NOMO-1 treated with DMSO at 0.1 percent for 48 hours (cell line): ENCODE results near the gene ZNF587.
"Not testable (repeated sequence)": the region's sequence is repeated elsewhere in the genome, so short reads cannot be mapped to it uniquely, and the experiment has no call there.

ENCODE experiments used
- DNase-seq: peaks from one replicate; lab custom pipeline; 2025; ENCODE audit not compliant: unreplicated experiment; lab: John Stamatoyannopoulos, UW

ZNF587 gene

DNA sequence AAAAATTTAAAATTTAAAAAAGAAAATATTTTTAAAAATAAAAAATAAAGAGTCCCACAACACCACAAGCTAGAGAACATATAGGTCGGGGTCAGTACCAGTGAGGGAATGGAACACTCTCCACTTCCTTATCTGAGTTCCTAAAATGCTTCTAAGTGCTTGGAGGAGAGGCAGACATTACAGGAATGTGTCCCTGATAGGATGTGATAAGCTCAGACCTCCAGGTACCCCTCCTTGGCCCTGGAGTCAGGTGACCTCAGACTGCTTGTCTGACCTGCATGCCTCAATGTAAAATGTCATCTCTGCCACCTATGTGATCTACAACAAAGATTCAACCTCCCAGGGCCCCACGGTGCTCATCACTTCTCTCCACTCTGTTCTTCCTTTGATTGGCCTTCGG, 36.4 kb downstream of the ZNF587 start:
- DNase-seq, result no peak

DNA sequence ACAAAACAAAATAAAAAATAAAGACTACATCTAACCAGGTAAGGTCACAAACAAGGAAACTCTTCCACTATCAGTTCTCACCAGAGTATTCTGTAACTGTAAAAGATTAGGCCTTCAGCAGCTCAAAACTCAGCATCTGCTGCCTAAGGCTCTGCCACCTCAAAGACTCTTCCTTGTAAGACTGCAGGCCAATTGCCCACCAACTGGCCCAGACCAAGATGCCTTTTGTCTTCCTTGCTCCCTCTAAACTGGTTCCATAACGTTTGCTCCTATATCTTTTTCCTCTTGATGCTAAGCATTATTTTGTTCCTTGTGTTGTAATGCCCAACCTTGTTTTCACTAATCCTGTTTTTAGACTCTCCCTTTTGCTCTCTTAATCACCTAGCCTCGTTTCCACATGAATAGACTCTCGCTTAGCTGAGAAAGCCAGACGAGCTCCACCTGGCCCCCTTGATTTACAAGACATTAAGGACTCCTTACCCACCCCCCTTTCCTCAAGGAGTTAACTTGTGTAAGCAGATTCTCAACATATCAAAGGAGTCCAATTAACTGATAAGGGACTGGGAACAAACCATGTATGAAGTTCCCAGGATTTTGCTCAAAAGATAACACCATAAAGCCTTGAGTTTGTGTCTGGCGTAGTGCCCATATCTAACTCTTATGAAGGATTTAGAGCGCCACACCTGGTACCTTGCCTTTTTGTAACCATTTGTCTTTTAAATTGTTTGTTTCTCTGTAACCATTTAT, 37.7 kb downstream of the ZNF587 start:
- DNase-seq, result no peak

DNA sequence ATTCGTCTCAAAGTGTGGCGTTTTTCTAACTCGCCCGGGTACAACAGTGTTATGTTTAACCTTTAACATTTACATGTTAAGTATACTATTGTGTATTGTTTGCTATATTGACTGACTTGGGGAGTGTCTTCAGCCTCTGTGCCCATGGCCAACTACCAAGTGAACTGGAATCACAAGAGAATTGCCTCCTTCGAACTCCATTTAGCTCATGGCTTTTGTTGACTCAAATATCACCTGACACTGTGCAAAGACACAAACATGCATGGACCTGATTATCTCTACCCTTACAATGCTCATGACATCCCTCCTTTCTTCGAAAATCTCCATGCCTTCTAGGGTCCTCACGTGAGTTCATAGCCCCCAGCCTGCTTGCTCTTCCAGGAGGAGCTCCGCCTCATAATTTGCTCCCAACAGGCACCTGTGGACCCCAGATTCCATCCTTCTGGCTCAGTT, 38.5 kb downstream of the ZNF587 start:
- no peak for DNase-seq

DNA sequence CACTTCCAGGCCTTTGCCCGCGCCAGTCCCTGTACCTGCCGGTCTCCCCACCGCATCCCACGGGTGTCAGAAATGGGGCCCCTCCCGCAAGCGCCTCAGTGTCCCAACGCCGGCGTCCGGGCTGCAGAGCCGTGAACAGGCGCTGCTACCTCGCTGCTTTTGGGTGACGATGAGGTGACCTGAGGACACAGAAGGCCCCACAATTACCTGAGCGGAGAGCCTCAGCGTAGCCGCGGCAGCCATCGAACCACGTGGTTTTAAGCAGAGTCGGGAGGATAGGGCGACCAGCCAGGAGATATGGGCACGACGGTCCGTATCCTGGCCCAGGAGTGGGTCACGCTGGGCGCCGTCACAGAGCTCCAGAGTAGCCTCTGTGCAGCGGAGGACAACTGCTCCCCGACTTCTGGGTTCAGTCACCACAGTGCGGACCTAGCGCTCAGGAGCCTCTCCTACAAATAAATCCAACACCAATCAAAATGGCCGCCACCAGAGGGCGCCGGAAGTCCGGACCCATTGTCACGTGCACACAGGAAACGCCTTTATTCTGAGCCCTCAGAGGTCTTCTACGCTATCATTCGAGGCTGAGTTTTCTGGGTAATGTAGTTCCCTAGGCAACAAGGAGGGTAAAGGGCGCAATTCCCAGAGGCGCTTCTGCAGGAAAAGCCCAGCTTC, 39.0 kb downstream of the ZNF587 start, which contains the start of gene ZNF814:
TSS of gene ZNF814 (minus strand) at position 478 of the 672 bp plus-strand sequence. CDS start at position 243, 235 bp downstream.
- no peak for DNase-seq

DNA sequence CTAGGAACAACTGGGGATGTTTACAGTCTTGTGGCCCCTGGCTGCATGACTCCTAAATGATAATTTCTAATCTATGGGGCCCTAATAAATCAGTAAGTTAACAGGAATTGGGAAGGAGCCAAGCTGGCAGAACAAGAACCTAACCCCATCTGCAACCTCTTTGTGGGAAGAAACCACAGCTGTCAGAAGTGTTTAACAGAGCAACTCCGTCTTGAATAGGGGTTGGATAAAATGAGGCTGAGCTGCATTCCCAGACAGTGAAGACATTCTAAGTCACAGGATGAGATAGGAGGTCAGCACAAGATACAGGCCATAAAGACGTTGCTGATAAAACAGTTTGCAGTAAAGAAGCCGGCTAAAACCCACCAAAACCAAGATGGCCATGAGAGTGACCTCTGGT, 41.0 kb downstream of the ZNF587 start:
- DNase-seq, result not testable (repeated sequence)

DNA sequence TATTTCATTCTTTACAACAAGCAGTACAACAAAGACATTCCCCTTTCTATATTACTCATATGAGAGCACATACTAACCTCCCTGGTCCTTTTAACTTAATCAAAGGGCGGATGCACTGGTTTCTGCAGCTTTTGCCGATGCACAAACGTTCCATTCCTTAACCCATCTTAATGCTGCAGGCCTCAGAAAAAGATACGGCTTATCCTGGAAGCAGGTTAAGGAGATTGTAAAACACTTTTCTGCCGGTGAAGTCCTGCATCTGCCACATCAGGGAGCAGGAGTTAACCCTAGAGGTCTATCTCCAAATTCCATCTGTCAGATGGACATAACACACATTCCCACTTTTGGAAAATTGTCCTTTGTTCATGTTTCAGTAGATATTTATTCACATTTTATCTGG, 50.7 kb downstream of the ZNF587 start:
- no peak for DNase-seq

DNA sequence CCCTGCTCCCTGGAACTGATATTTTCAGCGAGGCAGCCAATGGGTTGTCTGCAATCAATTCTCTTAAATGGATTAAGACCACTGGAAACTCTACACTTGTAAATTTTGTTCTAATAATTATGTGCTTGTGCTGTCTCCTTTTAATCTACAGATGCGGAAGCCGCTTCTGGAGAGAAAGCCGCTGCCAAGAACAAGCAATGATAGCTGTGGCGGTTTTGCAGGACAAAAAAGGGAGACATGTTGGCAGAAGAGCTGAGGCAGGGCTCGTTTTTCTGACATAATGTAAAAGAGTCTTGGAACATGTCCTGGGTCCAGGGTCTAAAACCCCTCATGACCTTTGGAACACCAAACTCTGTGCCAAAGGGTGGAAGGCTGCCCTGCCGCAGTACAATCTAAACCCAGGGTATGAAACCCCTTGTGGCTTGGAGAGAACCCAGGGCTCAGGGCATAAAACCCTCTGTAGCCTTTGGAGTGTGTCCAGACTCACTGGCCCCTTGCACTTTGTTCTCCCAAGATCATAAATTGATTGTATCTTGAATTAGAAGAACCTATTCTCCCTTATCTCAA, 54.0 kb downstream of the ZNF587 start:
- DNase-seq, result no peak

DNA sequence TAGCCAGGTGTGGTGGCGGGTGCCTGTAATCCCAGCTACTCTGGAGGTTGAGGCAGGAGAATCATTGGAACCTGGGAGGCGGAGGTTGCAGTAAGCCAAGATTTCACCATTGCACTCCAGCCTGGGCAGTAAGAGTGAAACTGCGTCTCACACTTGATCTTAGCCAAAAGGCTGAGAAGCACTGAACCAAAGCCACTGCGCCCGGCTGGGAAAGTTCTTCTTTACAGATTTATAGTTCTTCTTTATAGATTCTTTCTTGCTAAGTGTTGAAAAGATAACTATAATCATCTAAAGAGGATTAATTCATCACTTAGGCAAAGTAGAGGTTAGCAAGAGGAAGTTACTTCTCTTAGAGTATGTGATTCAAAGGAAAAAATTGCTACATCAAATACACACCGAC, 55.6 kb downstream of the ZNF587 start:
- no peak for DNase-seq

DNA sequence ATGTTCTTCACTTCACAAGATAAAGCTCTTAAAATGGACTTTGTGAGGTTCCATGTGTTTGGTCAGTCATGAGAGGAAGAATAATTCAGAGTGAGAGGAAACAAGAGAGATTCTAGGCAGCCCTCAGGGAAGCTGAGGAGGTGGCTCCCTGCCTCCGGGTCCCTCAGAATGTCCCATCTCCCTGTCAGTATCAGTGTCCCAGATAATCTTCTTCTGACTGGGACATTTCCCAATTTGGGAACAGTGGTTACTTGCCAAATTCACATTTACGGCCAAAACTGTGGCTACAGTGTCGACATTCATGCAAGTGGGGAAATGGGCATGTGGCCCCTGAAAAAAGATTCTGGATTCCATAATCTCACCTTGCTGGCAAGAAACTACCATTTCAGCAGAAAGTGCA, 57.7 kb downstream of the ZNF587 start:
- DNase-seq, result no peak

DNA sequence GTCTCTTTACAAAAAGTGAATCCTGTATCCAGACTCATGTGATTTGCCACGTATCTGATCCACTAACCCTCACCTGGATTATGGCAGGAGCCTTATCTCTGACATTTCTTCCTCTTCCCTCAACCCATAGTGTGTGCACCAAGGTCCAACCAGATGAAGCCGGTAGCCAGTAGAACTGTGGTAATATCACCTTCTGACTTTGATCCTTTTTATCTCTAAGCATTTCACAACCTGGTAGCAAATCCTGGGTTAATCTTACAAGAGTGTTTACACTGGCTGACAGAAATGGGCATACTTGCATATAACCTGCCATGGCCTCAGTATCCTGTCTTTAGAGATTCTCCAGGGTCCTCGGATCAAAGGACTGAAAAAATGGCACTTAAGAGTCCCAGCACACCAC, 64.9 kb downstream of the ZNF587 start:
- DNase-seq, result no peak
